ENCODE data around the gene MMP20.

MMP20 gene

DNA sequence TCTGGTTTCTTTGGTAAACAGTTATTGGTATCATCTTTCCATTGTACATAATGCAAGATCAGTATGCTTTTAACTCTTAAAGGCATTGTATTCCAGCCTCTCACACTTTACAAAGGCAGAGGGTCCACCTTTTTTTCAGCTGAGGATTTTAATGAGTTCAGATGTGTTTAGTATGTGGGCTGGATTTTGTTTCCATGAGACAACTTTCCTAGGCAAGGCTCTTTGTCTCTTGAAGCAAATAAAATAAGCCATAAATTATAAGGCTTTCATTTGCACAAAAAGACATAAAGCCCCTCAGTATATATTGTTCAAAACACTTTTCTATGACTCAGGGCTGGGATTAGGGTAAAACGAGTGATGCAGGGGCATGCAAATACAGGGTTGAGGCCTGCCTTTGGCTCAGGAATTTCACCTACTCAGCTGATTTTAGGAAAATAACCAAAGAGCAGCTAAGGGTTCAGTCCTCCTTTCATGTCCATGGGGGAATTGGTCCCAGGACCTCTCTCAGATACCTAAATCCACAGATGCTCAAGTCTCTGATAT is 7.6 kb downstream of the MMP20 start (continued):
- TF ChIP-seq SETDB1 (IDR thresholded peaks at IDR 0.05; ENCODE audit: insufficient read length, low read length) = no peak
- TF ChIP-seq SCRT2 (tag by site-specific recombination; IDR thresholded peaks at IDR 0.05) = no peak

DNA sequence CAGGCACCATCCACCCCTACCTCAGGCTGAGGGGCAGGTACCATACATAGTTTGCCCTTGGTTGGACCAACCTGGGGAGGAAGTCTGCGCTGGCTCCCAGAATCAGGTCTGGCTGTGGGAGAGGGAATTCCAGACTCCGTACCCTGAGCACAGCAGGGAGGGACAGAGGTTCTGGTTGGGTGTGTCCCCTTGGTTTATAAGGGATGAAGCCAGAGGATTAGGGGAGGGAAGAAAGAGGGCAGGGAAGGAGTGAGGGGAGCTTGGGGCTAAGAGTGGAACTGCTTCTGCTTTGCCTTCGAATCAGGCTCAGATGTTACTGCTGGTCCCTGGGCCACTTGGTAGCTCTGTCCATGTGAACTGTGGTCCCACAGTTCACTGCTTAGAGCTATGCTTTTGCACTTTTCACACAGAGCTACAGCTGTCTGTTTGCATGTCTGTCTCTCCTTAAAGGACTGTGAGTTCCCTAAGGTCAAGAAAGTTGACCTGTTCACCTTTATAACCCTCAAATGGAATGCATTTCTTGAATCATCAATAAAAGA is 9.2 kb downstream of the MMP20 start:
- Histone ChIP-seq H3K4me1 (ENCODE audit: control insufficient read depth, insufficient read depth, low read length) (no peaks in the 10 kb centered on the region; the same call in 1 of the 2 replicates), H3K27ac (ENCODE audit: extremely low read depth, low read depth, low read length) (no peak overlapping the region), H3K4me3 (ENCODE audit: low read depth, low read length) (no peak overlapping the region), H3K36me3 (ENCODE audit: control insufficient read depth in 2 of 2, insufficient read depth in 1 of 2, low read length in 2 of 2) (no peaks in the 10 kb centered on the region), H3K9me3 (ENCODE audit: control insufficient read depth, insufficient read depth, low read depth, low read length) (no peaks in the 10 kb centered on the region)
- POLR2A ChIA-PET = no interaction called here
- no peak for TF ChIP-seq GLI2 (tag by site-specific recombination; IDR thresholded peaks at IDR 0.05; ENCODE audit: borderline replicate concordance, low read depth)
- TF ChIP-seq ZNF639 (tag by site-specific recombination; IDR thresholded peaks at IDR 0.05) = no peak
- no peak for TF ChIP-seq ZNF701 (tag by site-specific recombination; IDR thresholded peaks at IDR 0.05)
- no peak for TF ChIP-seq HOXD13 (CRISPR knock-in tag; IDR thresholded peaks at IDR 0.05; ENCODE audit: borderline replicate concordance)
- TF ChIP-seq, protein P1, sequence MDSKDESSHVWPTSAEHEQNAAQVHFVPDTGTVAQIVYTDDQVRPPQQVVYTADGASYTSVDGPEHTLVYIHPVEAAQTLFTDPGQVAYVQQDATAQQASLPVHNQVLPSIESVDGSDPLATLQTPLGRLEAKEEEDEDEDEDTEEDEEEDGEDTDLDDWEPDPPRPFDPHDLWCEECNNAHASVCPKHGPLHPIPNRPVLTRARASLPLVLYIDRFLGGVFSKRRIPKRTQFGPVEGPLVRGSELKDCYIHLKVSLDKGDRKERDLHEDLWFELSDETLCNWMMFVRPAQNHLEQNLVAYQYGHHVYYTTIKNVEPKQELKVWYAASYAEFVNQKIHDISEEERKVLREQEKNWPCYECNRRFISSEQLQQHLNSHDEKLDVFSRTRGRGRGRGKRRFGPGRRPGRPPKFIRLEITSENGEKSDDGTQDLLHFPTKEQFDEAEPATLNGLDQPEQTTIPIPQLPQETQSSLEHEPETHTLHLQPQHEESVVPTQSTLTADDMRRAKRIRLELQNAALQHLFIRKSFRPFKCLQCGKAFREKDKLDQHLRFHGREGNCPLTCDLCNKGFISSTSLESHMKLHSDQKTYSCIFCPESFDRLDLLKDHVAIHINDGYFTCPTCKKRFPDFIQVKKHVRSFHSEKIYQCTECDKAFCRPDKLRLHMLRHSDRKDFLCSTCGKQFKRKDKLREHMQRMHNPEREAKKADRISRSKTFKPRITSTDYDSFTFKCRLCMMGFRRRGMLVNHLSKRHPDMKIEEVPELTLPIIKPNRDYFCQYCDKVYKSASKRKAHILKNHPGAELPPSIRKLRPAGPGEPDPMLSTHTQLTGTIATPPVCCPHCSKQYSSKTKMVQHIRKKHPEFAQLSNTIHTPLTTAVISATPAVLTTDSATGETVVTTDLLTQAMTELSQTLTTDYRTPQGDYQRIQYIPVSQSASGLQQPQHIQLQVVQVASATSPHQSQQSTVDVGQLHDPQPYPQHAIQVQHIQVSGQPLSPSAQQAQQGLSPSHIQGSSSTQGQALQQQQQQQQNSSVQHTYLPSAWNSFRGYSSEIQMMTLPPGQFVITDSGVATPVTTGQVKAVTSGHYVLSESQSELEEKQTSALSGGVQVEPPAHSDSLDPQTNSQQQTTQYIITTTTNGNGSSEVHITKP (tag by site-specific recombination; IDR thresholded peaks at IDR 0.05) = no peak
- no peak for TF ChIP-seq WT1 (tag by site-specific recombination; IDR thresholded peaks at IDR 0.05)
- no peak for TF ChIP-seq BCL11B (tag by site-specific recombination; IDR thresholded peaks at IDR 0.05; ENCODE audit: low read depth)
- no peak for TF ChIP-seq ZNF350 (tag by site-specific recombination; IDR thresholded peaks at IDR 0.05)
- TF ChIP-seq ZNF10 (tag by site-specific recombination; IDR thresholded peaks at IDR 0.05) = no peak
- TF ChIP-seq, protein P2, sequence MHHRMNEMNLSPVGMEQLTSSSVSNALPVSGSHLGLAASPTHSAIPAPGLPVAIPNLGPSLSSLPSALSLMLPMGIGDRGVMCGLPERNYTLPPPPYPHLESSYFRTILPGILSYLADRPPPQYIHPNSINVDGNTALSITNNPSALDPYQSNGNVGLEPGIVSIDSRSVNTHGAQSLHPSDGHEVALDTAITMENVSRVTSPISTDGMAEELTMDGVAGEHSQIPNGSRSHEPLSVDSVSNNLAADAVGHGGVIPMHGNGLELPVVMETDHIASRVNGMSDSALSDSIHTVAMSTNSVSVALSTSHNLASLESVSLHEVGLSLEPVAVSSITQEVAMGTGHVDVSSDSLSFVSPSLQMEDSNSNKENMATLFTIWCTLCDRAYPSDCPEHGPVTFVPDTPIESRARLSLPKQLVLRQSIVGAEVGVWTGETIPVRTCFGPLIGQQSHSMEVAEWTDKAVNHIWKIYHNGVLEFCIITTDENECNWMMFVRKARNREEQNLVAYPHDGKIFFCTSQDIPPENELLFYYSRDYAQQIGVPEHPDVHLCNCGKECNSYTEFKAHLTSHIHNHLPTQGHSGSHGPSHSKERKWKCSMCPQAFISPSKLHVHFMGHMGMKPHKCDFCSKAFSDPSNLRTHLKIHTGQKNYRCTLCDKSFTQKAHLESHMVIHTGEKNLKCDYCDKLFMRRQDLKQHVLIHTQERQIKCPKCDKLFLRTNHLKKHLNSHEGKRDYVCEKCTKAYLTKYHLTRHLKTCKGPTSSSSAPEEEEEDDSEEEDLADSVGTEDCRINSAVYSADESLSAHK (tag by site-specific recombination; IDR thresholded peaks at IDR 0.05) = no peak
- no peak for TF ChIP-seq TSHZ1 (tag by site-specific recombination; IDR thresholded peaks at IDR 0.05; ENCODE audit: borderline replicate concordance)
- no peak for TF ChIP-seq ZNF624 (tag by site-specific recombination; IDR thresholded peaks at IDR 0.05)
- TF ChIP-seq ZSCAN30 (tag by site-specific recombination; IDR thresholded peaks at IDR 0.05) = no peak
- TF ChIP-seq ZNF621 (tag by site-specific recombination; IDR thresholded peaks at IDR 0.05) = no peak
- TF ChIP-seq KLF1 (tag by site-specific recombination; IDR thresholded peaks at IDR 0.05) = no peak
- no peak for TF ChIP-seq MYNN (tag by site-specific recombination; IDR thresholded peaks at IDR 0.05; ENCODE audit: borderline replicate concordance)
- TF ChIP-seq ZNF785 (tag by site-specific recombination; IDR thresholded peaks at IDR 0.05) = no peak
- TF ChIP-seq ZNF266 (tag by site-specific recombination; IDR thresholded peaks at IDR 0.05; ENCODE audit: low read depth) = no peak
- TF ChIP-seq EGR2 (tag by site-specific recombination; IDR thresholded peaks at IDR 0.05; ENCODE audit: low read depth) = no peak
- CTCF ChIA-PET = interaction anchor here (0.8 to 1.3 kb wide), 2 partner anchors 15 to 226 kb away, joined by 3 to 4 read pairs; no protein-coding TSS in a partner anchor

Measured in HEK293 (cell line).